Activated CD8-positive, alpha-beta memory T cell treated with anti-CD3 and anti-CD28 coated beads, Interleukin-2, amount 10 ng/mL, durations not matched to agents 7 days and 5 days (primary cell): ENCODE measurements around the gene PIWIL4. TPM values are rescaled to one million over a fixed set of nuclear protein-coding genes. Genes with fewer than 3 reads are reported as not detected.

ENCODE experiments used
- ATAC-seq: fragments of 150-1000 bp; cut with Tn5 transposase; one replicate; pipeline ENCODE4 v1.10.0; 2021; ENCODE audit warnings: moderate library complexity
- CTCF ChIA-PET: fragments of 350-600 bp; sonication (Branson Sonifier 250); formaldehyde crosslinking; loops from one replicate; lab custom pipeline; 2021; ENCODE audit warnings: antibody characterized with exemption; lab: Charles Lee
- DNase-seq: peaks from one replicate; pipeline ENCODE4 v3.0.0-alpha.2; 2020
- H3K27ac Mint-ChIP-seq: one replicate; pipeline ENCODE4 v1.8.0; 2021; ENCODE audit warnings: mild to moderate bottlenecking, mixed read lengths
- H3K27me3 Mint-ChIP-seq: one replicate; pipeline ENCODE4 v1.8.0; 2021; ENCODE audit warnings: mixed read lengths
- H3K36me3 Mint-ChIP-seq: one replicate; pipeline ENCODE4 v1.8.0; 2021; ENCODE audit warnings: mild to moderate bottlenecking, mixed read lengths
- H3K4me1 Mint-ChIP-seq: one replicate; pipeline ENCODE4 v1.8.0; 2021; ENCODE audit warnings: mixed read lengths
- H3K4me3 Mint-ChIP-seq: one replicate; pipeline ENCODE4 v1.8.0; 2021; ENCODE audit warnings: mild to moderate bottlenecking, moderate library complexity, mixed read lengths
- H3K9me3 Mint-ChIP-seq: one replicate; pipeline ENCODE4 v1.8.0; 2022; ENCODE audit warnings: low read depth, mixed read lengths
- total RNA-seq, 2 experiments: library from RNA; stranded (reverse); gene quantifications; one replicate each; pipeline ENCODE4 v1.2.3, GENCODE V29; 2021

The PIWIL4 gene
- total RNA-seq, result under 1 TPM; 0.75 to 0.79 TPM

DNA sequence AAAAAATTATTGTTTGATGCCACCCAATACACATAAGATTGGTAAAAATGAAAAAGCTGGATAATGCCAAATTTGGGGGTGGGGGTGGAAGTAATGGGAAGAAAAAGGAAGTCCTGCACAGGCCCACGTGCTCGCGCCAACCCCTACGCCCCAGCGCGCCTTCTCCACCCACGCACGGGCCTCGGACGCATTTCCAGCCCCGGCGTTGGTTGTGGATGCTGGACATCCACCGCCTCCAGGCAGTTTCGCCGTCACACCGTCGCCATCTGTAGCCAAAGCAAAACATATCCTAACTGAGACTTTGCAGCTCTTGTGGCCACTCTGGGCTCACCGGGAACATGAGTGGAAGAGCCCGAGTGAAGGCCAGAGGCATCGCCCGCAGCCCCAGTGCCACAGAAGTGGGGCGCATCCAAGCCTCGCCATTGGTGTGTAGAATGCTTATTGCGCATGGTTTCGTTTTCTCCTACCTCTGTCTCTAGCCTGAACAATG, at the start of gene PIWIL4:
TSS of gene PIWIL4 (plus strand) at position 188 of the 490 bp plus-strand sequence. CDS start at position 339, 151 bp downstream.
- CTCF ChIA-PET, result no interaction called here
- Mint-ChIP-seq H3K9me3 (no peaks in the 10 kb centered on the region), H3K36me3 (no peaks in the 10 kb centered on the region), H3K4me3 (no peak within 1 kb of the TSS), H3K27ac (no peak within 1 kb of the TSS), H3K4me1 (peaks cover 1% of the 10 kb centered on the region), H3K27me3 (no peaks in the 10 kb centered on the region)
- ATAC-seq, result no peak
- DNase-seq, result no peak

GRCh38 chr11:94518300-94518699, 48.9 kb upstream of the PIWIL4 start:
- CTCF ChIA-PET, result interaction anchor here (1.4 to 2.0 kb wide), 3 partner anchors 19 to 380 kb away, joined by 3 to 6 read pairs (median 6); no protein-coding TSS in a partner anchor
- Mint-ChIP-seq H3K4me1 (no peaks in the 10 kb centered on the region), H3K4me3 (no peak overlapping the region), H3K27me3 (peaks cover 23% of the 10 kb centered on the region), H3K27ac (no peak overlapping the region), H3K9me3 (no peaks in the 10 kb centered on the region), H3K36me3 (no peaks in the 10 kb centered on the region)
- DNase-seq, result no peak
- no peak for ATAC-seq

GRCh38 chr11:94519478-94520084, 47.6 kb upstream of the PIWIL4 start:
- Mint-ChIP-seq H3K4me1 (no peaks in the 10 kb centered on the region), H3K36me3 (no peaks in the 10 kb centered on the region), H3K9me3 (no peaks in the 10 kb centered on the region), H3K27ac (no peak overlapping the region), H3K4me3 (no peak overlapping the region), H3K27me3 (peaks cover 29% of the 10 kb centered on the region)
- DNase-seq (no peak), ATAC-seq (no peak)
- CTCF ChIA-PET, result interaction anchor here (0.8 to 2.0 kb wide), 8 partner anchors 11 to 379 kb away, joined by 3 to 6 read pairs (median 3); partner anchors contain the start of gene FUT4

DNA sequence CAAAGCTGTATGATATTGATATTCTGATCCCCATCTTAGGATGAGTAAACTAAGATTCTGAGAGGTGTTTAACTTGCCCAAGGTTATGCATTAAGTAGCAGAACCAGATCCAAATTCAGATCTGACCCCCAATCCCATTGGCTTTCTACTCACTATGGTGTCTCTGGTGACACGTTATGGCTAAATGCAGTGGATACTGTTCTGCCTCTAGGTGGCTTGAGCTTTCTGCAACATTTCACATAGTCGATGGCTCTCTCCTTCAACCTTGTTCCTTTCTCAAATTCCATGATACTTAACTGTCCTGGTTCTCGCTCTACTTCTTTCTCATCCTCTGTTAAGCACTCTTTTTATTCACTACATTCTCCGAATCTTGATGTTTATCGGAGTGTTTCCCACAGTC, 45.5 kb upstream of the PIWIL4 start:
- DNase-seq (no peak), ATAC-seq (no peak)
- Mint-ChIP-seq H3K27me3 (peaks cover 25% of the 10 kb centered on the region), H3K27ac (no peak overlapping the region), H3K4me1 (no peaks in the 10 kb centered on the region), H3K36me3 (no peaks in the 10 kb centered on the region), H3K9me3 (no peaks in the 10 kb centered on the region), H3K4me3 (no peak overlapping the region)
- CTCF ChIA-PET, result no interaction called here

DNA sequence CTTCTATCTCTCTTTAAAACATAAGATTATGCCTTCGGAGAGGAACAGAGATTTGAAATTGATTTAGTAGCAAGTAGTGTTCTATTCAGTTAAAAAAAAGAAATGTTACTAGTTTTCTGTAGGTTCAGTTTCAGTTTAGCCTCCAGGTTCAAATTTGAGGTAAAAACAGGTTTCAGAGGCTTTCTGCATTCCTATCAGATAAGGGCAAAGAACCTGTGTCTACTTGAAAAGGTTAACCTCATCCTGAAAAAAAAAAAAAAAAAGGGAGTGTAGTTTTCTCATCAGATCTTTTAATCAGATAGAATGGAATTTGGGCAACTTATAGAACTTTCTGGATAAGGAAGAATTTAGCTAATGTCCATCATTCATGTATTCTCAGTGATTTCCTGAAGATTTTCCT, 42.8 kb upstream of the PIWIL4 start:
- CTCF ChIA-PET, result interaction anchor here (0.7 kb wide), 1 partner anchor 998 kb away, joined by 3 read pairs; no protein-coding TSS in a partner anchor
- no peak overlapping the region for H3K27ac Mint-ChIP-seq
- H3K4me3 Mint-ChIP-seq, result no peak overlapping the region
- DNase-seq, result no peak
- no peaks in the 10 kb centered on the region for H3K4me1 Mint-ChIP-seq
- peaks cover 40% of the 10 kb centered on the region for H3K27me3 Mint-ChIP-seq
- H3K36me3 Mint-ChIP-seq, result no peaks in the 10 kb centered on the region
- ATAC-seq, result no peak
- H3K9me3 Mint-ChIP-seq, result no peaks in the 10 kb centered on the region

DNA sequence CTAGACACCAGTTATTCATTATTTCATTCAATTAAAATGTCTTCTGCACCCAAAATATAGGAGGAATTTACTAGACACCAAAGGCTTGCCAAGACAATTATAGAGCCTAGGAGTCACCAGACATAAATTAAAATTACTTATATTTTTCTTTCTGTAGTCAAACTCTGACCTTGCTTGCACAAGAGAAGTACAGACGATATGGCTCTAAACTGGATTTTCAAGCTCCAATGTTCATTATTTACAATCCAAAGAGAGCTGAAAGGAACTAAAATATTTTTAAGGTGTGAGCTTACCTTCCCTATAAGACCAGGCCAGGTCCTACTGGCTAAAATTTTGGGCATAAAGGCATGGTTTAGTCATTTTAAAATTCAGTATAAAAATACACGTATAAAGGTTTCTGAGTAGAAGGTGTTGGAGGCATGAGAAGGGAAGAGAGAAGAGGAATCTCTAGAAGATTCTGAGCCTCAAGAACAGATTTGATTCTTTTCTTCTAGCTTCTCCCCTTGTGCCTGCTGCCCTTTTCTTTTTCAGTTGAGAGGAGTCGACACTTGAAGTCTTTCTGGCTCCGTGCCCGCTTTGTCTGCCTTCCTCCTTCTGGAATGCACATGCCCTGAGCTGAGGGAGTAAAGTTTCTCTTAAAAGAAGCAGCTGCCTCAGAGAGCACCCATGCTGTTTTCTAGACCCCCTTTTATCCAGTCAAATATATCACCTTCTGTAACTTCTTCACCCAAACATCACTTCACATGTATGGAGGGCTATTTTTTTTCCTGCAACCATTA, 41.4 kb upstream of the PIWIL4 start:
- DNase-seq, result no peak
- Mint-ChIP-seq H3K27ac (no peak overlapping the region), H3K4me1 (no peaks in the 10 kb centered on the region), H3K9me3 (no peaks in the 10 kb centered on the region), H3K36me3 (no peaks in the 10 kb centered on the region), H3K4me3 (no peak overlapping the region), H3K27me3 (peaks cover 47% of the 10 kb centered on the region)
- ATAC-seq, result no peak
- CTCF ChIA-PET, result no interaction called here

GRCh38 chr11:94526645-94527438, 40.3 kb upstream of the PIWIL4 start:
- H3K27ac Mint-ChIP-seq, result no peak overlapping the region
- CTCF ChIA-PET, result no interaction called here
- no peaks in the 10 kb centered on the region for H3K4me1 Mint-ChIP-seq

GRCh38 chr11:94528551-94528950, 38.6 kb upstream of the PIWIL4 start:
- H3K27me3 Mint-ChIP-seq, result peaks cover 52% of the 10 kb centered on the region
- no peaks in the 10 kb centered on the region for H3K36me3 Mint-ChIP-seq
- no peak overlapping the region for H3K27ac Mint-ChIP-seq
- H3K9me3 Mint-ChIP-seq, result no peaks in the 10 kb centered on the region
- H3K4me3 Mint-ChIP-seq, result no peak overlapping the region
- no peaks in the 10 kb centered on the region for H3K4me1 Mint-ChIP-seq
- CTCF ChIA-PET, result interaction anchor here (1.0 kb wide), 1 partner anchor 80 kb away, joined by 3 read pairs; no protein-coding TSS in a partner anchor
- DNase-seq (no peak), ATAC-seq (no peak)

More at GRCh38 chr11:94526645-94527438, 40.3 kb upstream of the PIWIL4 start:
- no peaks in the 10 kb centered on the region for H3K36me3 Mint-ChIP-seq
- ATAC-seq (no peak), DNase-seq (no peak)
- H3K4me3 Mint-ChIP-seq, result no peak overlapping the region
- peaks cover 52% of the 10 kb centered on the region for H3K27me3 Mint-ChIP-seq
- H3K9me3 Mint-ChIP-seq, result no peaks in the 10 kb centered on the region

- H3K4me1 Mint-ChIP-seq, result no peaks in the 10 kb centered on the region
- no peak overlapping the region for H3K27ac Mint-ChIP-seq
- no peaks in the 10 kb centered on the region for H3K36me3 Mint-ChIP-seq
- no peak for ATAC-seq
- CTCF ChIA-PET, result interaction anchor here (0.8 kb wide), 1 partner anchor 12 kb away, joined by 3 read pairs; no protein-coding TSS in a partner anchor
- H3K27me3 Mint-ChIP-seq, result peaks cover 54% of the 10 kb centered on the region
- DNase-seq, result no peak
- no peak overlapping the region for H3K4me3 Mint-ChIP-seq
- no peaks in the 10 kb centered on the region for H3K9me3 Mint-ChIP-seq
Measured at GRCh38 chr11:94532211-94532610, 35.0 kb upstream of the PIWIL4 start.

DNA sequence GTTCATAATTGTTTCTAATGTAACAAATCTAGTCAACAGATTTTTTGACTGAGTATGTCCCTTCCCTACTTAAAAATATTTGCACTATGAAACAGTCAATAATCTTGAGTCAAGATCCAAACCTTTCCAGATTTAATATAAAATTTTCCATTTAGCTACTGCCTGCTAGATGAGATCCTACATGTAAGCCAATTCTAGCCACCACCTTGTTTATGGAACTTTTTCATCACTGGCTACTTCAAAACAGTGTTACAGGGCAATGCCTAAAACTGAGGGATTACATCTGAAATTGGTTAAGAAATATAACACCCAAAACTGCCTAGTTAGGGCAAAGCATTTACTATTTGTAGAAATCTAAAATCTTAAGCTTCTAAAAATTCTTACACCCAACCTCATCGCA, 34.0 kb upstream of the PIWIL4 start:
- CTCF ChIA-PET, result interaction anchor here (0.9 kb wide), 1 partner anchor 13 kb away, joined by 3 read pairs; no protein-coding TSS in a partner anchor
- ATAC-seq (no peak), DNase-seq (no peak)
- H3K27ac Mint-ChIP-seq, result no peak overlapping the region
- H3K27me3 Mint-ChIP-seq, result peaks cover 55% of the 10 kb centered on the region
- H3K9me3 Mint-ChIP-seq, result no peaks in the 10 kb centered on the region
- no peaks in the 10 kb centered on the region for H3K36me3 Mint-ChIP-seq
- no peak overlapping the region for H3K4me3 Mint-ChIP-seq
- no peaks in the 10 kb centered on the region for H3K4me1 Mint-ChIP-seq

DNA sequence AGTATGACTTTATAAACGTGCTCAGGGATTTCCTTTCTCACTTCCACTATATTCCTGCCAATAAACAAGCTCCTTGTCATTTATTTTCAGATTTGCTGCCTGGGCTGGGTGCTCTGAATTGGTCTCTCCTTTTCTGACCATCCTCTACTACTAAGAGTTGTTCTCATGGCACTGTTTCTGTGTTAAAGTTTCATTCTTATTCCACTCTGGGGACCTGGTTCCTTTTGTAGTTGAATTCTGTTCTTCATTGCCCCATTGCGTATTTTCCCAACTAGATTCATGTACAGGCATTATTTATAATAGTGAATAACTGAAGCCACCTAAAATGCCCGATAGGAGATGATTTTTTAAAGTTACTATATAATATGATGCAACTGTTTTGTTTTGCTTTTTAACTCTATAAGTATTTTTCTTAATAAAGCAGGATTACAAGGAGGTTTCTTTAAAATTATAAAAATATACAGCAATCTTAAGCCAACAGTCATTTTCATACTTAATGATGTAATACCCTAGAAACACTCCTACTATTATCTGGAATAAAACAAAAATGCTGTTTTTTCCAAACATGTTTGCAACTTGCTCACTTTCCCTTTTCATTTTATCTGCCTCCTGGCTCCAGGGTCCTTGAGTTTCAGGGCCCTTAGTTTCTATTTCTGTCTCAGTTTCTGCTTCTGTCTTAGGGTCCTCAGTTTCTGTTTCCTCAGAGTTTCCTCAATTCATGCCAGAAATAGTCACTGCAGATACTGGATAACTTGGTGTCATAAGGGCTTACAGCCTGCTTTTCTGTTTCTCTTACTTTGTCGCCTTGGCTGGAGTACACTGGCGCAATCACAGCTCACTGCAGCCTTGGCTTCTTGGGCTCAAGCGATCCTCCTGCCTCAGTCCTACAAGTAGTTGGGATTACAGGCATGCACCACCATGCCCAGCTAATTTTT, 33.2 kb upstream of the PIWIL4 start:
- no peak for DNase-seq
- Mint-ChIP-seq H3K27ac (no peak overlapping the region), H3K36me3 (no peaks in the 10 kb centered on the region), H3K27me3 (peaks cover 53% of the 10 kb centered on the region), H3K4me3 (no peak overlapping the region), H3K4me1 (no peaks in the 10 kb centered on the region), H3K9me3 (no peaks in the 10 kb centered on the region)
- CTCF ChIA-PET, result interaction anchor here (0.9 kb wide), 1 partner anchor 14 kb away, joined by 3 read pairs; no protein-coding TSS in a partner anchor
- ATAC-seq, result no peak

- H3K27me3 Mint-ChIP-seq, result peaks cover 41% of the 10 kb centered on the region
- no peak overlapping the region for H3K4me3 Mint-ChIP-seq
- H3K4me1 Mint-ChIP-seq, result no peaks in the 10 kb centered on the region
- CTCF ChIA-PET, result no interaction called here
- no peaks in the 10 kb centered on the region for H3K36me3 Mint-ChIP-seq
- no peak for ATAC-seq
- H3K27ac Mint-ChIP-seq, result no peak overlapping the region
- no peak for DNase-seq
- no peaks in the 10 kb centered on the region for H3K9me3 Mint-ChIP-seq
Measured at GRCh38 chr11:94536386-94536785, 30.8 kb upstream of the PIWIL4 start.
